Activated CD4-positive, alpha-beta T cell treated with anti-CD3 and anti-CD28 coated beads for 36 hours (primary cell): ENCODE results near the gene USP24. TPM values are rescaled to one million over a fixed set of nuclear protein-coding genes. Genes with fewer than 3 reads are reported as not detected.

Experiments used
- ATAC-seq: fragments of 200-7000 bp; cut with Tn5 transposase; one replicate; pipeline ENCODE4 v1.10.0; 2021; ENCODE audit warnings: mild to moderate bottlenecking, moderate library complexity
- CTCF ChIA-PET: fragments of 350-600 bp; sonication (Branson Sonifier 250); formaldehyde crosslinking; loops from one replicate; lab custom pipeline; 2021; ENCODE audit warnings: antibody characterized with exemption; lab: Charles Lee
- POLR2A ChIA-PET: fragments of 350-600 bp; sonication (Branson Sonifier 250); formaldehyde crosslinking; loops from one replicate; lab custom pipeline; 2021; ENCODE audit warnings: antibody characterized with exemption, inconsistent platforms; lab: Charles Lee
- DNase-seq: peaks from one replicate; pipeline ENCODE4 v3.0.0-alpha.2; 2020
- H3K27ac Mint-ChIP-seq: one replicate; pipeline ENCODE4 v1.8.0; 2021; ENCODE audit warnings: mixed read lengths
- H3K27me3 Mint-ChIP-seq: one replicate; pipeline ENCODE4 v1.8.0; 2021; ENCODE audit warnings: mixed read lengths
- H3K36me3 Mint-ChIP-seq: one replicate; pipeline ENCODE4 v1.8.0; 2021; ENCODE audit warnings: low read depth, mixed read lengths
- H3K4me1 Mint-ChIP-seq: one replicate; pipeline ENCODE4 v1.8.0; 2021; ENCODE audit warnings: mixed read lengths
- H3K4me3 Mint-ChIP-seq: one replicate; pipeline ENCODE4 v1.8.0; 2021; ENCODE audit warnings: mild to moderate bottlenecking, moderate library complexity, mixed read lengths
- H3K9me3 Mint-ChIP-seq: one replicate; pipeline ENCODE4 v1.8.0; 2021; ENCODE audit warnings: low read depth, mixed read lengths
- intact Hi-C, 2 experiments: fragments of 100-400 bp; cut with DNase I in 1 of 2; cut with micrococcal nuclease in 1 of 2; formaldehyde crosslinking; loops; one replicate each; pipeline versions ENCODE4 v1.14.2 to v1.15.1; 2022 to 2024; cut with DNase I, micrococcal nuclease
- total RNA-seq, 2 experiments: library from RNA; stranded (reverse); gene quantifications; one replicate each; pipeline ENCODE4 v1.2.3, GENCODE V29; 2021

The USP24 gene
- total RNA-seq, 2 experiments from 2014 or later = 37.0 to 39.7 TPM

DNA sequence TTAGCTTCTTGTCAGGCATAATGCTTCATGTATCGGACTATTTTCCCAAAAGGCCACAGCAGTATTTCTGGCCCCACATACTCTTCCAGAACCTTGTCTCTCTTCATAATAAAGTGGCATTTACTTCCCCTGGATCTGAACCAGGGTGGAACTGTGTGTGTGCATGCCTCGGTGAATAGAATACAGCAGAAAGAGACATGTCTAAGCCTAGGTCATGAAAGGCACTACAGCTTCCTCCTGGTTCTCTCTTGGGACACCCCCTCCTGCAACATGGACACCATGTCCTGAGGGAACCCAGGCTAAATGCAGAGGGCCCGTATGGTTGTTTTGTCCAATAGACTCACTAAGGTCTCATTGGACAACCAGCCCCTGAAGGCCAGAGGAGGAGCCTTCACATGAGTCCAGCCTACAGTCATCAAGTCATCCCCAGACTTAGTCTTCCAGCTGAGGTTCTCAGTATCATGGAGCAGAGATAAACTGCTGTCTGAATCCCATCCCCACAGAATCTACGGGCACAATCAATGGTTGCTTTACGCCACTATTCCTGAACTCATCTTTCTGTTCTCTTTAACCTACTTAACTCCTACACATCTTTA is 35.0 kb downstream of the USP24 start:
- no peaks in the 10 kb centered on the region for H3K27me3 Mint-ChIP-seq
- peaks cover 11% of the 10 kb centered on the region for H3K9me3 Mint-ChIP-seq
- ChIA-PET POLR2A (no interaction called here), CTCF (interaction anchor here (1.1 kb wide), 2 partner anchors 12 to 30 kb away, joined by 3 to 4 read pairs; no protein-coding TSS in a partner anchor)
- ATAC-seq (no peak), DNase-seq (no peak)
- H3K4me3 Mint-ChIP-seq = no peak overlapping the region
- peaks cover 41% of the 10 kb centered on the region for H3K4me1 Mint-ChIP-seq
- peaks cover 32% of the 10 kb centered on the region for H3K36me3 Mint-ChIP-seq
- intact Hi-C loops = no loop called here
- no peak overlapping the region for H3K27ac Mint-ChIP-seq

DNA sequence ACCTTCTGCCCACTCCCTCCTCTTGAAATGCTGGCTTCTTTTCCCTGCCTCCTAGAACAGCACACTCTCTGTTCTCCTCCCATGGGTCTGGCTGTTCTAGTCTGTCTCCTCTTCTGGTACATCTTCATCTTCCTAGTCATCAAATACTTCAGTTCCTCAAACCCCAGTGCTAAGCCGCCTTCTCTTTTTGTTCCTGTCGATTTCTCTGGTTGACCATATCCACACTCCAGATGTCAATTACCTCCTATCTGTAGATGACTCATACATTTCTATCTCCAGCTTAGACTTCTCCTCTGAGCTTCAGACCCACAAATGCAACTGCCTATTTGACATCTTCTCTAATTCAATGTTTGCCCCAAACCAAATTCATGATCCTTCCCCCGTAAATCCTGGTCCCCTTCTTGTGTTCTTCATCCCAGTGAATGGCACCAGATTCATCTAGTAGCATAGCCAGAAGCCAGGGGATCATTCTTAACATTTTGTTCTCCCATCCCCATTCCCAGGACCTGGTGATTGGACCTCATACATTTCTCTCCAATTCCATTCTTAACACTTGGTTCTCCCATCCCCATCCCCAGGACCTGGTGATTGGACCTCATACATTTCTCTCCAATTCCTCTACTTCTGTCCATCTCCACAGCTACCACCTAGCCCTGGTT is 35.9 kb downstream of the USP24 start:
- intact Hi-C loops = no loop called here
- Mint-ChIP-seq H3K36me3 (peaks cover 26% of the 10 kb centered on the region), H3K4me3 (no peak overlapping the region), H3K27me3 (no peaks in the 10 kb centered on the region), H3K4me1 (peaks cover 36% of the 10 kb centered on the region), H3K27ac (peak overlapping the region; percentile 1), H3K9me3 (peaks cover 5% of the 10 kb centered on the region)
- CTCF ChIA-PET = interaction anchor here (1.1 kb wide), 2 partner anchors 13 to 30 kb away, joined by 3 to 4 read pairs; no protein-coding TSS in a partner anchor
- no peak for DNase-seq
- peak; percentile 44 for ATAC-seq
- POLR2A ChIA-PET = no interaction called here

DNA sequence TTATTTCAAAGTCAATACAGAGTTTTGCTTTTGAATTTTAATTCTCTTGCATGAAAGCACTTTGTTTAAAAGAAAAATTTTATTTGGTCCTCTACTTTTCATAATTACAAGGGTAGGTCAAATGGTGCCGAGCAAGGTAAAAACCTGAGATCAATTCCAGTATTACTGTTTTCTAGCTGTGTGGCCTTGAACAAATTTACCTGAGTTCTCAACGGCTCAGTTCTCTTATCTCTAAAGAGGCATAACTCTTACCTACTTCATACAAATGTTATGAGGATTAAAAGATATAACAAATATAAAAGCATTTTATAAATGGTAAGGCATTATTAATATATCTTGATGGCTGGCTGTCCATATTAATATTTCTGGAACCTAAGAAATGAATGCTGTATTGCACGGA is 42.5 kb downstream of the USP24 start:
- ATAC-seq (no peak), DNase-seq (no peak)
- Mint-ChIP-seq H3K4me3 (no peak overlapping the region), H3K4me1 (peaks cover 32% of the 10 kb centered on the region), H3K27ac (no peak overlapping the region), H3K36me3 (peaks cover 34% of the 10 kb centered on the region), H3K9me3 (no peaks in the 10 kb centered on the region), H3K27me3 (no peaks in the 10 kb centered on the region)
- ChIA-PET POLR2A (no interaction called here), CTCF (interaction anchor here (0.6 to 1.9 kb wide), 4 partner anchors 12 to 1448 kb away, joined by 3 to 5 read pairs (median 4); no protein-coding TSS in a partner anchor)
- intact Hi-C loops = no loop called here

DNA sequence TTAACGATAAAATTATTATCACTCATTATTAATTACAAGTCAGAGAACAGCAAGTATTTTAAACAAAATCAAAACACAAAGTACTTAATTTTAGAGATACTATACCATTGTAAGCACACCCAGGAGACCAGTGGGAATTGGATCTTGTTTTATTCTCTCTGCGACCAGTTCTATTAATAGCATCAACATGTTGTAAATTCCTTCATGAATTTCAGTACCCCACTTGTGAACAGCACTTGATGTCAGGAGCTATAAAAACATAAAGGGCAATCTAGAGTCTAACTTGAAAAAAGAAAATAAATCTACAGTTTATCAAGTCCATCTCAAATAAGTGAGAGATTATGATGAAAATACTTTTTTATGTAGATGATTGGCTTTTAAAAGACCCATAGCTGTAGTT is 42.9 kb downstream of the USP24 start:
- Mint-ChIP-seq H3K27me3 (no peaks in the 10 kb centered on the region), H3K27ac (no peak overlapping the region), H3K4me1 (peaks cover 36% of the 10 kb centered on the region), H3K4me3 (no peak overlapping the region), H3K9me3 (no peaks in the 10 kb centered on the region), H3K36me3 (peaks cover 37% of the 10 kb centered on the region)
- DNase-seq (no peak), ATAC-seq (no peak)
- CTCF ChIA-PET = interaction anchor here (0.6 to 1.9 kb wide), 3 partner anchors 12 to 1448 kb away, joined by 3 to 5 read pairs (median 5); no protein-coding TSS in a partner anchor
- POLR2A ChIA-PET = no interaction called here
- intact Hi-C loops = no loop called here

DNA sequence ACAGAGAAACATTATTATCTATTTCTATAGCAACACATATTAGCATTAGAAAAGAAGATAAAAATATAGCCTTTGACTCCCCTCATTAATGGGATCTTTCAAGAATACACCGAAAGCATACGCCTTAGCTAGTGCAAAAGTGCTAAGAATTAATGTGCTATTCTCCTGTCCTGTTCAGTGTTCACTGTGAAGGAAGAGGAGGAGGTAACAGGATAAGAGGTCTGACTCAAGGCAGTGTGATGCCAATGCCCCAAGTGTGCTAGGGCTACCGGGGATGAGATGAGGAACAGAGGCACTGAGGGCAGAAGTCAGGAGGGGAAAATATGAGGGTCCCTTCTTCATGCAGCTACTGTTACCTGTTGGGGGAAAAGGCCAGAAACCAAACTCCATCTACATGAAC is 43.5 kb downstream of the USP24 start:
- DNase-seq (no peak), ATAC-seq (no peak)
- Mint-ChIP-seq H3K27me3 (no peaks in the 10 kb centered on the region), H3K4me3 (no peak overlapping the region), H3K9me3 (no peaks in the 10 kb centered on the region), H3K36me3 (peaks cover 37% of the 10 kb centered on the region), H3K27ac (no peak overlapping the region), H3K4me1 (peaks cover 36% of the 10 kb centered on the region)
- ChIA-PET POLR2A (no interaction called here), CTCF (interaction anchor here (1.4 to 1.9 kb wide), 2 partner anchors 11 to 18 kb away, joined by 5 read pairs; no protein-coding TSS in a partner anchor)
- intact Hi-C loops = loop anchor here in 1 of 2 experiments (2.0 kb wide), 1 partner anchor 15 kb away; no protein-coding TSS in a partner anchor

DNA sequence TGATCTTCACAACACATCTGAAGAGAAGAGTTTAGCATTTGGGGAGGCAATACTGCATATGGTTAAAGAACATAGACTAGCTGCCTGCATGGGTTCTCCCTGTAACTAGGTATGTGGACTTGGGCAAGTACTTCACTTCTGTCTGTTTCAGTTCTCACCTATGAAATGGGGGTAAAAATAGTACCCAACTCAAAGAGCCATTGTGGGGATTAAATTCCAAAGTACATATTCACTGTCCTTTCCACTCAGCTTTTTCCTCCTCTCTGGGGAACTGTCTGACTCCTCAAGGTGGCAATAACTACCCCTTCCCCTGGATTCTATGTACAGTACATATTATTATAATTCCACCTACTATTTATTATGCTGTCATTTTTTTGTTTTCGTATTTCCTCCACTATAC is 44.7 kb downstream of the USP24 start:
- ChIA-PET POLR2A (no interaction called here), CTCF (no interaction called here)
- no peaks in the 10 kb centered on the region for H3K9me3 Mint-ChIP-seq
- intact Hi-C loops = loop anchor here in 1 of 2 experiments (2.0 kb wide), 1 partner anchor 16 kb away; no protein-coding TSS in a partner anchor
- peaks cover 34% of the 10 kb centered on the region for H3K36me3 Mint-ChIP-seq
- H3K4me1 Mint-ChIP-seq = peaks cover 36% of the 10 kb centered on the region
- no peak for DNase-seq
- H3K27ac Mint-ChIP-seq = no peak overlapping the region
- no peak for ATAC-seq
- no peak overlapping the region for H3K4me3 Mint-ChIP-seq
- H3K27me3 Mint-ChIP-seq = no peaks in the 10 kb centered on the region

DNA sequence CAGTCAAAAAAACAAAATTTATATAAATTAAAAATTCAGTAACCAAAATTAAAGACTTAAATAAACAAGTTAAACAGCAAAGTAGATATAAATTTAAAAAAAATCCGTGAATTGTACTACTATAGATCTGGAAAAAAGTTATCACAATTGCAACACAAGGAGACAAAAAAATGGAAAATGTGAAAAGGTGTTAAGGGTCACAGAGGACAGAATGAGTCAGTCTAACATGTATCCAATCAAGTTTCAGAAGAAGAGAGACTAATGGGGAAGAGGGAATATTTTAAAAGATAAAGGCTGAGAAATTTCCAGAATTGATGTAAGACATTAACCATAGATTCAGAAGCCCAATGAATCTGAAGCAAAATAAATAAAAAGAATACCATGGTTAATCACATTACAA is 46.0 kb downstream of the USP24 start:
- H3K27me3 Mint-ChIP-seq = no peaks in the 10 kb centered on the region
- H3K9me3 Mint-ChIP-seq = no peaks in the 10 kb centered on the region
- POLR2A ChIA-PET = no interaction called here
- ATAC-seq (peak; percentile 24), DNase-seq (no peak)
- no peak overlapping the region for H3K4me3 Mint-ChIP-seq
- H3K36me3 Mint-ChIP-seq = peaks cover 41% of the 10 kb centered on the region
- H3K4me1 Mint-ChIP-seq = peaks cover 48% of the 10 kb centered on the region
- peak overlapping the region; percentile 49 for H3K27ac Mint-ChIP-seq
- intact Hi-C loops = loop anchor here (1.0 to 5.0 kb wide), 3 partner anchors 38 to 43 kb away; no protein-coding TSS in a partner anchor
- CTCF ChIA-PET = no interaction called here

DNA sequence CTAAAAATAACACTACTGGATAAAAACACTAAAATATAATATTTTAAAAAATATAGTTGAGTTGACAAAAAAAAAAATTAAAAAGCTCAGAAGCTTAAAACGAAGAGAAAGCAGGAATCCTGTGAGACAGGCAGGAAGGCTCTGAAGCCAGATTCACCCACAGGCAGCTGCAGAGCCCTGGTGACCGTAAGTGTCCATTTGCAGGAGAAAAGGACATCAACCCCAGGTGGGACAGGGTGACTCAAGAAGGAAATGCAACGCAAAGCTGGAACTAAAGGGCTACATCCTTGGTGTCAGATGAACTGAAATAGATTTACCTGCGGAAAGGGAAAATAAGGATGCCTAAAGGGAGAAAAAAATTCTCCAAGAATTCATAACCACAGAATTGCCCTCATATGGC is 46.8 kb downstream of the USP24 start:
- Mint-ChIP-seq H3K4me1 (peaks cover 49% of the 10 kb centered on the region), H3K27me3 (no peaks in the 10 kb centered on the region), H3K9me3 (no peaks in the 10 kb centered on the region), H3K36me3 (peaks cover 38% of the 10 kb centered on the region), H3K27ac (peak overlapping the region; percentile 68), H3K4me3 (no peak overlapping the region)
- intact Hi-C loops = loop anchor here (5.0 kb wide), 2 partner anchors 39 to 44 kb away; no protein-coding TSS in a partner anchor
- ChIA-PET CTCF (interaction anchor here (1.0 kb wide), 1 partner anchor 24 kb away, joined by 3 read pairs; no protein-coding TSS in a partner anchor), POLR2A (no interaction called here)
- no peak for DNase-seq
- ATAC-seq = no peak

DNA sequence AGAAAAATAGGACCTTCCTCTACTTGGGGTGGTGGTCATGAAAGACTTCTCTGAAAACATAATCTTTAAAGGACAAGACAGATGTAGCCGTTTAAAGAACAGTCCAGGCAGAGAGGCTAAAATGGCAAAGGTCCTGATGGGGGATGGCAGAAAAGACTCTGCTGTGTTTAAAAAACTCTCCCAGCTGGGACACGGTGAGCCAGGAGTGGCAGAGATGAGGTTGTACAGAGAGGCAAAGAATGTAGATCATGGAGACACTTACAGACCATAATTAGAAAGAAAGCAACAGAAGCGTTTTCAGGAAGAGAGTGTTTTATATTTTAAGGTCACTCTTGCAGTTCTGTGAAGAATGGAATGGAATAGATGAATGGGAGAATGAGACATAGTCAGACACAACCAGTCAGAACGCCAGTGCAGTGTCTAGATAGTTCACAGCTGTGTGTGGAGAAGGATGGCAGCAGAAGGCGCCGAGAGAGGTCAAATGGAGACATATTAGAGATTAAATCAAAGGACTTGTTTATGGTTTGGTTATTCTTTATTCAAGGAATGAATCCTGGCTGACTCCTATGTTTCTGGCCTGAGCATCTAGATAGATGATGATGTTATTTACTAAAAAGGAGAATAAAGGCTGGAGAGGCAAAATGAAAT is 47.8 kb downstream of the USP24 start:
- Mint-ChIP-seq H3K4me3 (no peak overlapping the region), H3K27me3 (no peaks in the 10 kb centered on the region), H3K36me3 (peaks cover 39% of the 10 kb centered on the region), H3K27ac (peak overlapping the region; percentile 37), H3K9me3 (no peaks in the 10 kb centered on the region), H3K4me1 (peaks cover 49% of the 10 kb centered on the region)
- ATAC-seq = no peak
- intact Hi-C loops = loop anchor here (5.0 kb wide), 2 partner anchors 40 to 45 kb away; no protein-coding TSS in a partner anchor
- CTCF ChIA-PET = interaction anchor here (1.8 to 2.2 kb wide), 3 partner anchors 10 to 111 kb away, joined by 5 to 10 read pairs (median 9); no protein-coding TSS in a partner anchor
- no peak for DNase-seq
- POLR2A ChIA-PET = no interaction called here

DNA sequence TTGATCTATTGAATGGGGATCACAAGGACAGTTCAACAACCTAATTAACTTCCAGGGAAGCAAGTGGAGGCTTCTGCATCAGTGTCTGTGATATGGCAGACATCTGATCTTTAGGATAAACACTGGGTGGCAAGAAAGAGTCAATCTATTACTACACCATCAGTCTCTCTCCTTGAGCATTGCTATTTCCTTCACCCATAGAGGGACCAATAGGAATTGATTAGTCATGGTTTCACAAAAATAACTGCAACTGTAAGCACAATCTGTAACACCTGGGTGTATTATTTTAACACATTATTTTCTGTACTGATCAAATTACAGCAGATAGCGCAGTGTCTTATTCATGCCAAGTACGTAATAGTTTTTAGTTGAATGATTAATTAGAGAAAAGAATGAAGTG is 50.3 kb downstream of the USP24 start:
- DNase-seq = no peak
- Mint-ChIP-seq H3K27ac (peak overlapping the region; percentile 70), H3K9me3 (no peaks in the 10 kb centered on the region), H3K36me3 (peaks cover 34% of the 10 kb centered on the region), H3K27me3 (no peaks in the 10 kb centered on the region), H3K4me3 (no peak overlapping the region), H3K4me1 (peaks cover 41% of the 10 kb centered on the region)
- POLR2A ChIA-PET = no interaction called here
- intact Hi-C loops = loop anchor here (5.0 kb wide), 2 partner anchors 42 to 47 kb away; no protein-coding TSS in a partner anchor
- peak; percentile 87 for ATAC-seq
- CTCF ChIA-PET = no interaction called here

DNA sequence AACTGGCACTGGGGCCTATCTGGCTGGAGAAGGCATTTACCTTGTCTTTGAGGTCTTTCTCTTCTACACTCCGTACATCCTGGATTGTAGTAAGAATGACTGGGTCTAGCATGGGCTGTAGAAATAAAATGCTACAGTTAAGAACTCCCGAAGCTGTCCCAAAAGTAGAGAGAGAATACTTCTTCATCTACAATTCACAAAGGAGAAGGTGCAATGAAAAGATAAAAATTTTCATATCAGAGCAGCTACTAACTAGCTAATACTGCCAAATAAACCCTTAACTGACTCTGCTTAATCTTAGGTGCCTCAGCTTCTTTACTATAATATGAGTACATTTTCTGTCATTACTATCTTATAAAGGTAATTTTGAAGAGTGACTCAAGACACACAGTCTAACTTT is 55.6 kb downstream of the USP24 start:
- intact Hi-C loops = no loop called here
- Mint-ChIP-seq H3K4me3 (no peak overlapping the region), H3K9me3 (no peaks in the 10 kb centered on the region), H3K4me1 (peaks cover 15% of the 10 kb centered on the region), H3K27ac (no peak overlapping the region), H3K36me3 (peaks cover 31% of the 10 kb centered on the region), H3K27me3 (no peaks in the 10 kb centered on the region)
- DNase-seq = no peak
- ChIA-PET CTCF (interaction anchor here (1.1 to 1.2 kb wide), 3 partner anchors 16 to 217 kb away, joined by 3 to 6 read pairs (median 3); no protein-coding TSS in a partner anchor), POLR2A (no interaction called here)
- no peak for ATAC-seq
